BLaER1 treated with 17β-estradiol and CSF1 and Interleukin-3, amounts not matched to agents 10 nM and 100 nM (cell line): ENCODE data around the gene DCK.

Experiments
- H3K27ac ChIP-seq, 11 experiments: shearing (Covaris generic); formaldehyde crosslinking; 2 replicates each; pipeline ENCODE4 v1.8.1; 2022
- H3K27me3 ChIP-seq, 11 experiments: shearing (Covaris generic); formaldehyde crosslinking; 2 replicates each; pipeline ENCODE4 v1.8.1; 2022
- H3K36me3 ChIP-seq, 11 experiments: shearing (Covaris generic); formaldehyde crosslinking; 2 replicates each; pipeline ENCODE4 v1.8.1; 2022
- H3K4me1 ChIP-seq, 10 experiments: shearing (Covaris generic); formaldehyde crosslinking; 2 replicates each; pipeline ENCODE4 v1.8.1; 2022
- H3K4me2 ChIP-seq, 11 experiments: shearing (Covaris generic); formaldehyde crosslinking; 2 replicates each; pipeline ENCODE4 v1.8.1; 2022
- H3K4me3 ChIP-seq, 10 experiments: shearing (Covaris generic); formaldehyde crosslinking; 2 replicates each; pipeline ENCODE4 v1.8.1; 2022
- H3K9ac ChIP-seq, 11 experiments: shearing (Covaris generic); formaldehyde crosslinking; 2 replicates each; pipeline ENCODE4 v1.8.1; 2022
- H3K9me3 ChIP-seq, 11 experiments: shearing (Covaris generic); formaldehyde crosslinking; replicated peaks in 1 of 11; 2 replicates each; pipeline ENCODE4 v1.8.1; 2022
- H4K20me1 ChIP-seq, 11 experiments: shearing (Covaris generic); formaldehyde crosslinking; 2 replicates each; pipeline ENCODE4 v1.8.1; 2022
- Cebpa-rat ChIP-seq, 11 experiments: shearing (Covaris generic); IDR thresholded peaks; 2 replicates each; pipeline ENCODE4 v1.8.1; 2022

Gene DCK

GRCh38 chr4:70993181-70994068 is at the start of gene DCK:
DCK (plus strand) TSS chr4:70993649; CDS start chr4:70993836, 187 bp downstream.
- Histone ChIP-seq H3K27ac (peak within 1 kb of the TSS; percentile 82 to 94 (median 91)), H3K36me3 (peaks cover under 1 to 15% (median 10%) of the 10 kb centered on the region in 11 experiments; a peak in 21 of 22 replicates), H3K9ac (peak within 1 kb of the TSS; percentile 84 to 96 (median 93)), H3K27me3 (no peaks in the 10 kb centered on the region), H4K20me1 (peaks cover 12 to 34% (median 29%) of the 10 kb centered on the region in 11 experiments; a peak in 18 of 22 replicates), H3K4me3 (peak within 1 kb of the TSS; percentile 78 to 96 (median 90)), H3K9me3 (peaks cover 0 to 9% (median 6%) of the 10 kb centered on the region in 11 experiments; a peak in 16 of 22 replicates), H3K4me1 (peaks cover 49 to 58% (median 55%) of the 10 kb centered on the region in 10 experiments), H3K4me2 (peak within 1 kb of the TSS; percentile 82 to 98 (median 92))
- no peak for TF ChIP-seq Cebpa-rat (IDR thresholded peaks at IDR 0.05)

GRCh38 chr4:70945046-70945445 is 48.4 kb upstream of the DCK start:
- Histone ChIP-seq H3K4me2 (peak overlapping the region in 7 of 11 experiments; percentile 17 to 99 (median 84); a peak in 13 of 22 replicates), H3K9me3 (peaks cover 0 to 27% (median 17%) of the 10 kb centered on the region in 11 experiments; a peak in 21 of 22 replicates), H3K4me3 (no peak overlapping the region), H3K9ac (peak overlapping the region in 4 of 11 experiments; percentile 23 to 42 (median 30); a peak in 5 of 22 replicates), H4K20me1 (peaks cover 0 to 20% (median 1%) of the 10 kb centered on the region in 11 experiments; a peak in 5 of 22 replicates), H3K36me3 (peaks cover 2 to 20% (median 11%) of the 10 kb centered on the region in 11 experiments; a peak in 21 of 22 replicates), H3K27me3 (no peaks in the 10 kb centered on the region), H3K27ac (peak overlapping the region in 7 of 11 experiments; percentile 34 to 81 (median 75); a peak in 12 of 22 replicates), H3K4me1 (peaks cover 0 to 77% (median 39%) of the 10 kb centered on the region in 10 experiments; a peak in 15 of 20 replicates)
- TF ChIP-seq Cebpa-rat (IDR thresholded peaks at IDR 0.05): no peak

- peak overlapping the region in 6 of 11 experiments; percentile 43 to 81 (median 76); a peak in 11 of 22 replicates for H3K27ac ChIP-seq
- peaks cover 0 to 17% (median 0%) of the 10 kb centered on the region in 11 experiments; a peak in 4 of 22 replicates for H4K20me1 ChIP-seq
- no peaks in the 10 kb centered on the region for H3K27me3 ChIP-seq
- peaks cover 0 to 79% (median 39%) of the 10 kb centered on the region in 10 experiments; a peak in 15 of 20 replicates for H3K4me1 ChIP-seq
- H3K36me3 ChIP-seq: peaks cover 0 to 16% (median 6%) of the 10 kb centered on the region in 11 experiments; a peak in 8 of 22 replicates
- H3K4me3 ChIP-seq: no peak overlapping the region; a peak in 1 of 20 replicates
- H3K9me3 ChIP-seq: peaks cover 0 to 22% (median 12%) of the 10 kb centered on the region in 11 experiments; a peak in 16 of 22 replicates
- no peak for TF ChIP-seq Cebpa-rat (IDR thresholded peaks at IDR 0.05)
- H3K4me2 ChIP-seq: peak overlapping the region in 7 of 11 experiments; percentile 17 to 99 (median 84); a peak in 13 of 22 replicates
- peak overlapping the region in 4 of 11 experiments; percentile 23 to 42 (median 30); a peak in 2 of 22 replicates for H3K9ac ChIP-seq
Measured at GRCh38 chr4:70945452-70946055, 47.9 kb upstream of the DCK start.

- H3K4me1 ChIP-seq: peaks cover 0 to 79% (median 39%) of the 10 kb centered on the region in 10 experiments; a peak in 15 of 20 replicates
- peaks cover 0 to 26% (median 0%) of the 10 kb centered on the region in 11 experiments; a peak in 4 of 22 replicates for H4K20me1 ChIP-seq
- H3K9me3 ChIP-seq: peaks cover 0 to 17% (median 8%) of the 10 kb centered on the region in 11 experiments; a peak in 12 of 22 replicates
- peaks cover 0 to 13% (median 0%) of the 10 kb centered on the region in 11 experiments; a peak in 6 of 22 replicates for H3K36me3 ChIP-seq
- H3K4me2 ChIP-seq: peak overlapping the region in 7 of 11 experiments; percentile 0 to 99 (median 84); a peak in 13 of 22 replicates
- H3K4me3 ChIP-seq: peak overlapping the region in 4 of 10 experiments; percentile 33 to 51 (median 39); a peak in 7 of 20 replicates
- peak overlapping the region in 6 of 11 experiments; percentile 28 to 73 (median 60); a peak in 12 of 22 replicates for H3K9ac ChIP-seq
- peak overlapping the region in 7 of 11 experiments; percentile 39 to 81 (median 75); a peak in 14 of 22 replicates for H3K27ac ChIP-seq
- no peaks in the 10 kb centered on the region for H3K27me3 ChIP-seq
- TF ChIP-seq Cebpa-rat (IDR thresholded peaks at IDR 0.05): peak in 3 of 11 experiments; percentile 16 to 56 (median 49); a peak in 2 of 22 replicates
Measured at GRCh38 chr4:70946939-70947338, 46.5 kb upstream of the DCK start.

DNA sequence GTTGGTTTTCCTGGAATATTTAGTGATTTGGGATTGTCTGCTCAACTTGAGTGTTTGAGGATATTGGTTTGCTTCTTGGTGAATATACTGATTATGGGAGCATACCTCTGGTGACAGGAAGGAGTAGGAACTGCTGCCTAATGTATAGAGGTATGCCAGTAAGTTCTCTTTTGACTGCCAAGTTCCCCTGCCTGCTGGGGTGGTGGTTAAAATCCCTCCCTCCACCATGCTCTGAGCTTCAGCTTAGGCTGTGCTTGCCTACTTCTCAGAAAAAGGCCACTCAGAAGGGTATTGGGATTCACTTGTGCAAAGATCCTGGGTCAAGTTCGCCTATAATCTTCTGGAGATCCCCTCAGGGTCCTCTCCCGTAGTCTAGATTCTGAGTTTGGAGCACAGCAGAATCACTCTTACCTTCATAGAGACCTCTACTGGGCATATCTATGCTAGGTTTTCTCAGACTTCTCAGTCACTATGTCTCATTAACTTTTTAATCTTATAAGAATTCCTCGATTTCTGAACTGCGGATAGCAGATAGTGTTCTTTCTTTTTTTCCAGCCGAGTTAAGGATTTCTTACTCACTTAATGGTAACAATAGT is 44.7 kb upstream of the DCK start:
- Histone ChIP-seq H4K20me1 (peaks cover 0 to 36% (median 0%) of the 10 kb centered on the region in 11 experiments; a peak in 4 of 22 replicates), H3K4me2 (peak overlapping the region in 5 of 11 experiments; percentile 32 to 99 (median 88); a peak in 10 of 22 replicates), H3K9me3 (peaks cover 0 to 17% (median 8%) of the 10 kb centered on the region in 11 experiments; a peak in 12 of 22 replicates), H3K4me3 (no peak overlapping the region), H3K27me3 (no peaks in the 10 kb centered on the region), H3K36me3 (peaks cover 0 to 13% (median 0%) of the 10 kb centered on the region in 11 experiments; a peak in 6 of 22 replicates), H3K27ac (peak overlapping the region in 5 of 11 experiments; percentile 13 to 81 (median 26); a peak in 6 of 22 replicates), H3K4me1 (peaks cover 0 to 76% (median 43%) of the 10 kb centered on the region in 10 experiments; a peak in 15 of 20 replicates), H3K9ac (peak overlapping the region in 1 of 11 experiments; percentile 53; a peak in 1 of 22 replicates)
- no peak for TF ChIP-seq Cebpa-rat (IDR thresholded peaks at IDR 0.05)

DNA sequence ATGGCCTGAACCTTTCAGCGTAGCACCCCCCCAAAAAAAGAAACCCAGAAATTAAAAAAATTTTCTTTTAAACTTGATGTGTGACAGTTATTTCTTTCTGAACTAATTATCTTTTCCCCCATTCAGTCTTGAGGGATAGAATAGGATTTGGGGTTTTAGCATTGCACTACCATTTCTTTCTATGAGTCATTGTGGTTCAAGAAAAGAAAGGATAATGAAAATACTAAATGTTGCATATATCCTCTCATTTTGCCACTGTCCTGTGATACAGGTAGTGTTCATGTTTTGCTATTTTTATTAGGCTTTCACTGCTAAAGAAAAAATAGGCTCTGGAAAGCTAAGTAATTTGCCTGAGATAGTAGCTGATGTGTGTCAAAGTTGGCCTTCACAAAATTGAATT is 39.4 kb upstream of the DCK start:
- Histone ChIP-seq H3K4me2 (peak overlapping the region in 5 of 11 experiments; percentile 4 to 67 (median 58); a peak in 9 of 22 replicates), H3K27me3 (no peaks in the 10 kb centered on the region), H3K36me3 (peaks cover 3 to 21% (median 6%) of the 10 kb centered on the region in 11 experiments; a peak in 20 of 22 replicates), H3K4me3 (no peak overlapping the region), H3K4me1 (peaks cover 0 to 37% (median 12%) of the 10 kb centered on the region in 10 experiments; a peak in 11 of 20 replicates), H3K9me3 (peaks cover 0 to 7% (median 0%) of the 10 kb centered on the region in 11 experiments; a peak in 6 of 22 replicates), H3K9ac (no peak overlapping the region), H3K27ac (no peak overlapping the region), H4K20me1 (peaks cover 0 to 59% (median 9%) of the 10 kb centered on the region in 11 experiments; a peak in 10 of 22 replicates)
- TF ChIP-seq Cebpa-rat (IDR thresholded peaks at IDR 0.05): no peak

DNA sequence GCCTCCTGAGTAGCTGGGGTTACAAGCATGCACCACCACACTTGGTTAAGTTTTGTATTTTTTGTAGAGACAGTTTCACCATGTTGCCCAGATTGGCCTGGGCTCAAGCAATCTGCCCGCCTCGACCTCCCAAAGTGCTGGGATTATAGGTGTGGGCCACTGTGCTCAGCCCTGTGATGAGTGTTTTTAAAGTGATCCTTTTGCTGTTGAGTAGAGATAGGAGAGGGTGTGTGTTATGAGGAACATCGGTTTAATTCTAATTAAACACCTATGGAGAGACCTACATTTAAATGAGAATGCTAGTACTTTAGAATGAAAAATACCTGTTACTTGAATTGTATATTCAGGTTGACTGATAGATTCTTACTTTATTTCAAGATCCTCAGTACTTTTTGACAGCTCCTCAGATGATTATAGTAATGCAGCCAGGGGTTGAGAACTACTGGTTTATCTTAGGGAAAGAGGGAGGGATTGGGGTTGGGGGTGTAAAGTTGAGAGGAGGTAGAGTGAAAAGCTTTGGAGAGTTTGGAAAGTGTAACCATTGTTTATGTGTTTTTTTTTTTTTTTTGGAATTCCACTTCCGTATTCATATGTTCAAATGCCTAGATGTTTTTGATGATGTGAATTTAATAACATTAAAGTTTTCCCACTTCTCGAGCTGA is 36.8 kb upstream of the DCK start:
- Histone ChIP-seq H3K9ac (no peak overlapping the region), H4K20me1 (peaks cover 0 to 51% (median 9%) of the 10 kb centered on the region in 11 experiments; a peak in 10 of 22 replicates), H3K27ac (no peak overlapping the region), H3K36me3 (peaks cover 18 to 38% (median 31%) of the 10 kb centered on the region in 11 experiments; a peak in 21 of 22 replicates), H3K4me3 (no peak overlapping the region), H3K4me2 (no peak overlapping the region), H3K27me3 (no peaks in the 10 kb centered on the region), H3K4me1 (peaks cover 0 to 25% (median 12%) of the 10 kb centered on the region in 10 experiments; a peak in 11 of 20 replicates), H3K9me3 (no peaks in the 10 kb centered on the region)
- no peak for TF ChIP-seq Cebpa-rat (IDR thresholded peaks at IDR 0.05)
